AG04450 (cell line): ENCODE measurements around the gene GPR158. TPM values are rescaled to one million over a fixed set of nuclear protein-coding genes. Genes with fewer than 3 reads are reported as not detected.
"Not testable (repeated sequence)": the region's sequence is repeated elsewhere in the genome, so short reads cannot be mapped to it uniquely, and the experiment has no call there.

Experiments
- CTCF ChIA-PET: fragments of 300-600, 350-600 bp; formaldehyde crosslinking; extraction: SDS; loops from one replicate; lab custom pipeline; 2022; ENCODE audit warnings: antibody characterized with exemption, inconsistent platforms; lab: Charles Lee
- POLR2A ChIA-PET: fragments of 350-600 bp; formaldehyde crosslinking; extraction: SDS; loops from one replicate; lab custom pipeline; 2021; ENCODE audit warnings: antibody characterized with exemption, inconsistent platforms; lab: Yijun Ruan, JAX
- DNase-seq: peaks from one replicate; pipeline ENCODE4 v3.0.0-alpha.2; 2011; ENCODE audit warnings: low read depth, low spot score
- H3K27ac ChIP-seq: one replicate; pipeline ENCODE4 v1.5.1; 2012; ENCODE audit warnings: low read depth, low read length, control low read depth
- H3K27me3 ChIP-seq: one replicate; pipeline ENCODE4 v1.6.0; 2012; ENCODE audit warnings: low read length; ENCODE audit not compliant: control insufficient read depth, insufficient read depth
- H3K4me3 ChIP-seq: 2 replicates; pipeline ENCODE4 v1.5.1; 2011; ENCODE audit warnings: mild to moderate bottlenecking, low read depth, low read length, control low read depth
- H3K9me3 ChIP-seq: 2 replicates; pipeline ENCODE4 v1.5.1; 2012; ENCODE audit warnings: low read length; ENCODE audit not compliant: control insufficient read depth, insufficient read depth
- CTCF ChIP-seq: IDR thresholded peaks from 2 replicates; pipeline ENCODE4 v1.5.1; 2011; ENCODE audit warnings: low read depth, low read length, control low read depth, inconsistent platforms
- polyA plus RNA-seq: library from polyadenylated mRNA; depleted of rRNA; stranded (reverse); fragments of >200 nt; gene quantifications from 2 replicates; pipeline ENCODE4 v1.2.3, GENCODE V29; 2011

Gene GPR158
- polyA plus RNA-seq, 1 experiment: not detected

DNA sequence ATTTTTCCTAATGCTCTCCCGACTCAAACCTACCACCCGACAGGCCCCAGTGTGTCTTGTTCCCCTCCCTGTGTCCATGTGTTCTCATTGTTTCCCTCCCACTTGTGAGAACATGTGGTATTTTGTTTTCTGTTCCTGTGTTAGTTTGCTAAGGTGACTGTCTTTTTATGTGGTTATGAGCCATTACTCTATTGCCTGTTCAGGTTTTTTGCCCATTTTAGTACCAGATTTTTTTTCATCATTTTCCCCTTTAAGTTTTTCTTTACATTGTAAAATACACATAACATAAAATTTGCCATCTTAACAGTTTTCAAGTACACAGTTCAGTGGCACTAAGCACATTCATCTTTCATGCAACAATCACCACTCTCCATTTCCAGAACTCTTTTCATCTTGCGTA is 133.5 kb downstream of the GPR158 start:
- H3K27me3 ChIP-seq: no peaks in the 10 kb centered on the region
- no peak overlapping the region for H3K27ac ChIP-seq
- no peak overlapping the region for H3K4me3 ChIP-seq
- no peak for DNase-seq
- ChIA-PET CTCF (no interaction called here), POLR2A (no interaction called here)
- no peak for TF ChIP-seq CTCF
- H3K9me3 ChIP-seq: no peaks in the 10 kb centered on the region

- H3K27me3 ChIP-seq, DNase-seq, H3K27ac ChIP-seq, POLR2A ChIA-PET, H3K4me3 ChIP-seq, H3K9me3 ChIP-seq, CTCF ChIA-PET: not testable (repeated sequence)
Measured at GRCh38 chr10:25317596-25318211, 142.9 kb downstream of the GPR158 start.

GRCh38 chr10:25327273-25327672 is 152.5 kb downstream of the GPR158 start:
- DNase-seq: no peak
- POLR2A ChIA-PET: no interaction called here
- H3K9me3 ChIP-seq: peaks cover 7% of the 10 kb centered on the region
- no peak for TF ChIP-seq CTCF
- H3K27me3 ChIP-seq: no peaks in the 10 kb centered on the region
- CTCF ChIA-PET: no interaction called here
- no peak overlapping the region for H3K27ac ChIP-seq
- H3K4me3 ChIP-seq: no peak overlapping the region

- ChIA-PET CTCF (no interaction called here), POLR2A (no interaction called here)
- DNase-seq: no peak
- Histone ChIP-seq H3K4me3 (no peak overlapping the region), H3K27me3 (no peaks in the 10 kb centered on the region), H3K27ac (no peak overlapping the region), H3K9me3 (peaks cover 7% of the 10 kb centered on the region; the same call in 1 of the 2 replicates)
- TF ChIP-seq CTCF: no peak
Measured at GRCh38 chr10:25328361-25328760, 153.6 kb downstream of the GPR158 start.

GRCh38 chr10:25329587-25329986 is 154.8 kb downstream of the GPR158 start:
- CTCF ChIA-PET, DNase-seq, H3K4me3 ChIP-seq, POLR2A ChIA-PET, H3K9me3 ChIP-seq, H3K27me3 ChIP-seq, H3K27ac ChIP-seq: not testable (repeated sequence)

DNA sequence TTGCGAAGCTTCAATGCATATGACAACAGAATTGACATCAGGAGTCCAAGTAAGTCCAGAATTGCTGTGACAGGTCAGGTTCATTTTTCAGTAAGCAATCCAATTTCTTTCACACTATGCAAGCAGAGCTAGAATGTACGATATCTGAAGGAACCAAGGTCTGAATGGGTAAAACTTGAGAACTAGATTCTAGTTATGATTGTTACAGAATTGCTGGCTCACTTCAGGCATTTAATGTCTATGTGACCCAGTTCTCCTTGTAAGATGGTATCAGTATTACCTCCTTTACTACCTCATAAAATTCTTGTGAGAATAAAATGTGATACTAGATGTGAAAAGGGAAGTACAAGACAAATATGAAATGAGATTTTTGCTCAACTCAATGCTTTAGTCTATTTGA is 159.6 kb downstream of the GPR158 start:
- H3K27ac ChIP-seq: no peak overlapping the region
- H3K27me3 ChIP-seq: no peaks in the 10 kb centered on the region
- no peak overlapping the region for H3K4me3 ChIP-seq
- H3K9me3 ChIP-seq: peaks cover 5% of the 10 kb centered on the region; the same call in 1 of the 2 replicates
- POLR2A ChIA-PET: no interaction called here
- TF ChIP-seq CTCF: no peak
- DNase-seq: no peak
- CTCF ChIA-PET: no interaction called here
